GM18870 (cell line): ENCODE results near the gene CMIP.
"Not testable (repeated sequence)": the region's sequence is repeated elsewhere in the genome, so short reads cannot be mapped to it uniquely, and the experiment has no call there.

Experiments used
- ATAC-seq: cut with Tn5 transposase; IDR thresholded peaks from one replicate; pipeline ENCODE4 v1.9.1; 2021; ENCODE audit warnings: moderate library complexity; ENCODE audit not compliant: unreplicated experiment

The CMIP gene

GRCh38 chr16:81444448-81445121 is at the start of gene CMIP:
Gene CMIP (plus strand): TSS chr16:81444808.
- ATAC-seq: no peak

GRCh38 chr16:81394966-81395655 is 49.5 kb upstream of the CMIP start:
- no peak for ATAC-seq

- ATAC-seq: no peak
Observed at GRCh38 chr16:81397058-81397878, 47.3 kb upstream of the CMIP start.

- no peak for ATAC-seq
Observed at GRCh38 chr16:81397879-81398520, 46.6 kb upstream of the CMIP start.

DNA sequence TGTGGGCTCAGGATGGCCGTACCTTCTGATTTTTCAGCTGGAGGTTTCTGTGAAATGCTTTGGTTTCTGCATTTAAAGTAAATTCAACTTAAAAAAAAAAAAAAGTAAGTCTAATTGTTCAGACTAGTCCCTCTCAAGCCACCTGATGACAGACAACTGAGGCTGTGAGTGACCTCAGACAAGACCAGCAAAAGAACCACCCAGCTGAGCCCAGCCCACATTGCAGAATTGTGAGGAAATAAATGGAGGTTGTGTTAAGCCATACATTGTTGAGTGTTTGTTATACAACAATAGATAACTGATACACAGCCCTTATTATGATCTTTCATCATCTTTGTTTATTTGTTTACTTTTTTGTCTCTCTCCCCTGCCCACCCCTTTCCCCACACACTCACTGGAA is 44.7 kb upstream of the CMIP start:
- ATAC-seq: no peak

DNA sequence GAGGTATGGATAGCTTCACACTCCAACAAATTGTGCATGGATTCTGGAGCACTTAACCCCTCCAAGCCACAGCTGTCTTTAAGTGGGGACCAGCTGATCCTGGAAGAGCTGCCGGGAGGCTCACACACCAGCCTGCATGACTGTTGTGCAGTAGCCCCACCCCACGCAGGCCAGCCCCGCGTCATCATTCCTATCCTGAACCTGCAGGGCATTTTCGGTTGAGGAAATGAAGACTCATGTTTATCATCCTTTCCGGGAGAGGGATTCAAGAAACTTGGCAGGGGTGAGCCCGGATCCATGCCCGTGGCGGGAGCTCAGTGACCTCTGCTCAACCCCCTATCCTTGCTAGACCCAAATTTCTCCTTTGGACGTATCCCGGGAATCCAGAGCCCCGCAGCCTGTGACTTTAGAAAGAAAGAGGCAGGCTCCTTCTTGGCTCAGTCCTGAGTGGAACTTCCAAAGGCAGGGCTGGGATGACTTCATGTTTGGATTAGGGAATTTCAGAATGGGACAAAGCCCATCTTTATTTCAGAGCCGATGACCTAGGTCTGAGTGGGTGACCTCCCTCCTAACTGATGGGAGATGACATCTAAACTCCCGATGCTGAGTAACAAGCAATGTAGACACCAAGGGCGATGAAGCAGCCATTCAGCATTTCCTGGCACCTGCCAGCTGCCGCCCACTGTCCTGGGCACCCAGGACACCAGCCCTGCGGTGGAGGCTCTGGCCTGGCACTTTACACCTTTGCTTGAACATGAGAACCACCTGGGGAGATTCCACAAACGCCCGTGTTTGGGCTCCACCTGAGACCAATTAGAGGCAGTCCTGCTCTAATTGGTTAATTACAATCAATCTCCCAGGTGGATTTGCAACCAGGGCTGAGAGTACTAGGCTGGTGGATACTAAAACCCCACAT is 43.3 kb upstream of the CMIP start:
- no peak for ATAC-seq

GRCh38 chr16:81403208-81403600 is 41.4 kb upstream of the CMIP start:
- ATAC-seq: no peak

GRCh38 chr16:81403601-81404391 is 40.8 kb upstream of the CMIP start:
- ATAC-seq: no peak

DNA sequence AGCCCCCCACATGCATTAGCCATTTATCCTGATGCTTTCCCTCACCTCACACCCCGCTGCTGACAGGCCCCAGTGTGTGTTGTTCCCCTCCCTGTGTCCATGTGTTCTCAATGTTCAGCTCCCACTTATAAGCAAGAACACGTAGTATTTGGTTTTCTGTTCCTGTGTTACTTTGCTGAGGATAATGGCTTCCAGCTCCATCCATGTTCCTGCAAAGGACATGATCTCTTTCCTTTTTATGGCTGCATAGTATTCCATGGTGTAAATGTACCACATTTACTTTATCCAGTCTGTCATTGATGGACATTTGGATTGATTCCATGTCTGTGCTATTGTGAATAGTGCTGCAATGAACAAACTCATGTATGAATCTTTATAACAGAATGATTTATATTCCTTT is 39.6 kb upstream of the CMIP start:
- ATAC-seq: not testable (repeated sequence)

GRCh38 chr16:81405702-81406113 is 38.9 kb upstream of the CMIP start:
- ATAC-seq: no peak

GRCh38 chr16:81408409-81408950 is 36.1 kb upstream of the CMIP start:
- no peak for ATAC-seq

DNA sequence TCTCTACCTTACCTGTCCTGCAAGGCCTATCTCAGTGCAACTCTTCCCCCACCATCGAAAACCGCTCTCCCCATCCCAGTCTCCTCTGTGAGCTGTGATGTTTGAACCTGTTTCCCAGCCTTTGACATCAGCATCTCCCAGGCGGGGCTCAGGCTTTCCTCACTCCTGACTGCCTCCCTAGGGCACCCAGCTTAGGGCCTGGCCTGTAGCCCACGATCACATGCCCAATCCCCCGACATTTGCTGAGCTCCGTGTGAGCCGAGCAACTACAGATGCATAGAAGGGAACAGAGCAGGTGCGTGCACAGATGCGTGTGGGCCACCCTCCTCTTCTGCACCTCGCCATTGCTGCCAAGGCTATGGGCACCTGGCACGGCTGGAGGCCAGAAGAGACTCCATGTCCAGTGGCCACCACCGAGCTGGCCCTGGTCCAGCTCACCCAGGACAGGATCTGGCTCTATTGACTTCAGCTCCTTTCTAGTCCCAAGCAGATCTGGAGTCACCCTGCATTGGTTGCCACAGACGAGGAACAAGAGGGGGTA is 35.5 kb upstream of the CMIP start:
- ATAC-seq: no peak

DNA sequence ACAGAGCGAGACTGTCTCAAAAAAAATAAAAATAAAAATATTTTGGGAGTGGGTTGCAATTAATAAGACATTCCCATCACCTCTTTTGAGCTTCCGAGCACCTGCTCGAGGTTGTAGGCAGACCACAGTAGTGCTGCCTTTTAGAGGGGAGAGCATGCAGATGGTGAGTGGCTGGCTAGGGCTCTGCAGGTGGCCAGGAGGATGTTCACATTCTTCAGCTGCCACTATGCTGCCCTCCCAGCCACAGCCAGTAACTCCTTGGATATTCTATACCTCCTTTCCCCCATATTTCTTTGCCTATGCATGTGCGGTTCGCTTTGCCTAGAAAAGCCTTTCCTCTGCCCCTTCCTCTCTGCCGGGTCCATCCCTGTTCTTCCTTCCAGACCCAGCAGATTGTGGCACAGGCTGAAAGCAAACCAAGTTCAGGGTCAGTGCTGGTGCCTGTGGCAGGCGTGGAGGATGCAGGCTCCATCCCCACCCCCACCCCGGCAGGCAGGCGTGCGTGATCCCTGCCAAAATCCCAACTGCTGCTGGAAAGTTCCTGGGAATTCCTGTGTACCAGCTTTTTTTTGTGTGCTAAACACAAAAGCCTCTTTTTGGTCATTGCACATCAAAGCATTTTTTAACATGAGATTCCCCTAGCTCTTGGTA is 33.8 kb upstream of the CMIP start:
- no peak for ATAC-seq

GRCh38 chr16:81413245-81413990 is 31.2 kb upstream of the CMIP start:
- no peak for ATAC-seq

GRCh38 chr16:81415751-81416150 is 28.9 kb upstream of the CMIP start:
- ATAC-seq: no peak

- no peak for ATAC-seq
Observed at GRCh38 chr16:81416749-81417148, 27.9 kb upstream of the CMIP start.

- no peak for ATAC-seq
Observed at GRCh38 chr16:81417210-81417609, 27.4 kb upstream of the CMIP start.

GRCh38 chr16:81419806-81420205 is 24.8 kb upstream of the CMIP start:
- ATAC-seq: no peak
